ENCODE results near the gene ABR.
"Not testable (repeated sequence)": the region's sequence is repeated elsewhere in the genome, so short reads cannot be mapped to it uniquely, and the experiment has no call there.

The ABR gene

GRCh38 chr17:1199271-1199743, 19.5 kb upstream of the ABR start:
- DNase-seq: not testable (repeated sequence)

GRCh38 chr17:1197781-1198490, 18.2 kb upstream of the ABR start:
- peak; percentile 69 for DNase-seq

GRCh38 chr17:1197379-1197778, 17.6 kb upstream of the ABR start:
- DNase-seq: peak; percentile 24

- DNase-seq: no peak
These were observed 17.2 kb upstream of the ABR start for GRCh38 chr17:1196946-1197345.

GRCh38 chr17:1192911-1193699, 13.3 kb upstream of the ABR start:
- DNase-seq: no peak

- no peak for DNase-seq
These were observed 11.1 kb upstream of the ABR start for GRCh38 chr17:1190751-1191331.

- DNase-seq: no peak
These were observed 9.2 kb upstream of the ABR start for GRCh38 chr17:1188812-1189504.

GRCh38 chr17:1186923-1187771, 7.4 kb upstream of the ABR start:
- peak; percentile 68 for DNase-seq

DNA sequence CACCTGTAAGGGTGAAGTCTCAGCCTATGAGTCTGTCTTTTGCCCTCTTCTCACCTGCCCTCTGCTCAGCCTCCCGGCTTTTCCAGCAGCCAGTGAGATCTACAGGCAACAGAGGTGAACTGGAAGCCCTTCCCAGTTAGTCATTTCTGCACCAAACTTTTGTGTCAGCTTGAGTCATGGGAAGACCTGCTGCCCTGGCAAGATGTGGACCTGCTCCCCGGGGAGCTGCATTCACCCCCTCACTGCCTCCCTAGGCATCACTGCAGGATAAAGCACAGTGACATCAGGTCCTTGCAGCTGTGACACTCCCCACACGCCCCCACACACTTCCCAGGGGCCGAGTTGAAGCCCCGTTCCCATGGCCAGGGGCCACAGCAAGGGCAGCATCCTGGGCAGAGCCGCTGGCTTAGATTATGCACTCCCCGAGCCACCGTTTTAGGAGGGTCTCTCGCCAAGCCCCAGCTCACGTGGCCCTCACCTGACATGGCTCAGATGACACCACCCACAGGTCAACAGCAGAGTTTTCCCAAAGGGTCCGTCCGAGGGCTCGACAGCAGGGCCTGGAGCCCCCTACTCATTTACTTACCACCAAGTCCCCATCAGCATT, 6.5 kb upstream of the ABR start:
- no peak for DNase-seq

GRCh38 chr17:1183171-1183873, 3.5 kb upstream of the ABR start:
- DNase-seq: no peak

GRCh38 chr17:1182811-1183170, 3.0 kb upstream of the ABR start:
- DNase-seq: no peak

DNA sequence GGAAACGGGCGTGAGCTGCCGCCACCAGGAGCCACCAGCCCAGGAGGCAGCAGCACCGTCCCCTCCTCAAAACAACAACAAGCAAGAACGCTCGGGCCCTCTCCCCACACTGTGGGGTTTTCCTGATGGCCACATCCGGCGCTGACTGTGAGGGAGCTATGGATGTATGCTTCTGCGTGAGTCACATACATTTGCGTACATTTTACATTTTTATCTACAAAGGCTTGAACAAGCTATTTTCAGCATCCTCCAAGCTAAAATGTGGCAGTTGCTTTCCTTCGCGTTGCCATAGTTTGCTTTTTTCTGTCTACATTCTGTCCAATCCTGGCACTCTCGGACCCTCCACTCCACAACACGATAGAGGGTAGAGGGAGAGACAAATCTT, 2.0 kb upstream of the ABR start:
- no peak for DNase-seq

DNA sequence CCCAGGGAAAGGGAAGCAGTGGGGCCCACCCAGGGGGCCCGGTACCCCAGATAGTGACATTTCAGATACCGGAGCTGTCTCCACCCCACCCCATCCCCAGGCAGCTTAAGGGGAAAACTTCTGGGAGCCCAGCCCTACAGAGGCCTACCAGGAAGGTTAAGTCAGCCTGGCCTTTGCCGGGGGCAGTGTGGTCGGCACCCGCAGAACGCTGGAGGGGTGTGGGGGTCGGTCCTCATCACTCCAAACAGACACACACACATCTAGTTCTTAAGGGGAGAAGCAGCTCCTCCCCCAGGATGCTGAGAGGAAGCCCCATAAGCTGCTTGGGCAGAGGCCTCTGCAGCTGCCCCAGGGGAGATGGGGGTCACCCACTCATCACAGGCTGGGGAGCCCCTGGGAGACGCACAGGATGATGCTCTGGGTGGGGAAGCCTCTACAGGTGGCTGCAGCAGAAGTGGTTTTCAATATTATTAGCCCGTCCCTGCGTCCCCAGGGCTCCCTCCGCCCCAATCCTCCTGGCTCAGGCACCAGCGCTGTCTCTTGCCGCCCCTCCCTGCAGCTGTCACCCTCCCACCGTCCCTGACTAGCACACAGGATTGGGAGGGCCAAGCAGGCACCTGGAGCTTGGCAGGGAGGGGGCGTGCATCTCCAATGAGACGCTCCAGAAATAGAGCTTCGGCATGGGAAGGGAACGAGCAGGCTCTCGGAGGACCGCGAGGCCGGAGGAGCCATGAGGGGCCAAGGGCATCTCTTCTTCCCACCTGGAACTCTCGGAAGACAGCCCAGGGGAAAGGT, 1.4 kb upstream of the ABR start:
- no peak for DNase-seq

- no peak for DNase-seq
These were observed 516 bp downstream of the ABR start for GRCh38 chr17:1179112-1179817.

DNA sequence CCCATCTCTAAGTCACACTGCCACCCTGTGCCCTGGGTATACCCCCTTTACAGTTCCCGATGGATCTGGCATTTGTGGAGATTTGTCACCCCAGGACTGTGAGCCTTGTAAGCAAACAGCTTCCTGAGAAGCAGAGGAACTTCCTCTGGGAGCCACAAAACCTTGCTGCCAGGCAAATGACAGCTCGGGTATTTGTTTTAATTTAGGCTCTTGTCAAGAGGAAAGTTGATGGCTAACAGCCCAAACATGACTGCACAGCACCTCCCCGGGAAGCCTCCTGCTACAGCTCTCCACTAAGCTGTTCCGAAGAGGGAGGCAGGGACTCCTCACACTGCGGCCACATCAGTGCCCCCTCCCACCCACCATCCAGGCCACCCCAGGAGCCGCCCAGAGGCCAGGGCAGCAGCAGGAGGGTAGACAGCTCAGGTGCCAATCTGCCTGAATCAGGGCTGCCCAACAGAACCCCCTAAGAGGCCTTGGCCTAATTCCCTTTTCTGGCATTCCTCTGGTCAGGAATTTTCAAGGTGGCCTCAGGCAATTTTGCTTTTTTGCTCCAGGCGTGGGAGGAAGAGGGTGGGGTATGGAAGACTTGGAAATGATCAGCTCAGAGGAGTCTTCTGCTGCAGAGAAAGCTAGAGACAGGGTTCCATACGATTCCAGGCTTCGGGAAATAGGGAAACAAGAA, 2.6 kb downstream of the ABR start:
- no peak for DNase-seq

DNA sequence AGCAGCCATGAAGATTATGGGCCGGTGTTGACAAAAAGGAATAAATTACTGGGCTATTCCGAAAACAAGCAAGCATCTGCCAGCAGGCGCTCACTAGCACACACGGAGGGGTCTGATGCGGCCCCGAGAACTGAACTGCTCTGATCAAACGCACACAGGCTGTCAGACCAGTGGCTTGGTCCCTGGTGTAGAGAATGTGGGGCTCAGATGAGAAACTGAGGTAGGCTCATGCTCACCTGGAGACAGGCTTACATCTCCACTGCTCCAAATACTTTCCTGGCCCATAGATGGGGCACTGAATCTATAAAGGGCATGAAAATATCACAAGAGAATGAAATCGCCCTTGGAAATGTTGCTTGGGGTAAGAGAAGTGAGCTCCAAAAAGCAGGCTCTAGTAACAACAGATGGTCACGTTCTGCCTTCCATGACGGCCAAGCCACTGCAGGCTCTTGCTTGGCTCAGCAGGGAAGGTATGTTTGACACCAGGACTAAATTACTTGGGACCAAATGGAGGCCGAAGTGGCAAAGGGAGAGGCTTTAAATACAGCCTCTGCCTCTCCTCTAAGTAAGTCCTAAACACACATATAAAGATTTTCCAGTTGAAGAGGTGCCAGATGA, 5.4 kb downstream of the ABR start:
- DNase-seq: no peak

DNA sequence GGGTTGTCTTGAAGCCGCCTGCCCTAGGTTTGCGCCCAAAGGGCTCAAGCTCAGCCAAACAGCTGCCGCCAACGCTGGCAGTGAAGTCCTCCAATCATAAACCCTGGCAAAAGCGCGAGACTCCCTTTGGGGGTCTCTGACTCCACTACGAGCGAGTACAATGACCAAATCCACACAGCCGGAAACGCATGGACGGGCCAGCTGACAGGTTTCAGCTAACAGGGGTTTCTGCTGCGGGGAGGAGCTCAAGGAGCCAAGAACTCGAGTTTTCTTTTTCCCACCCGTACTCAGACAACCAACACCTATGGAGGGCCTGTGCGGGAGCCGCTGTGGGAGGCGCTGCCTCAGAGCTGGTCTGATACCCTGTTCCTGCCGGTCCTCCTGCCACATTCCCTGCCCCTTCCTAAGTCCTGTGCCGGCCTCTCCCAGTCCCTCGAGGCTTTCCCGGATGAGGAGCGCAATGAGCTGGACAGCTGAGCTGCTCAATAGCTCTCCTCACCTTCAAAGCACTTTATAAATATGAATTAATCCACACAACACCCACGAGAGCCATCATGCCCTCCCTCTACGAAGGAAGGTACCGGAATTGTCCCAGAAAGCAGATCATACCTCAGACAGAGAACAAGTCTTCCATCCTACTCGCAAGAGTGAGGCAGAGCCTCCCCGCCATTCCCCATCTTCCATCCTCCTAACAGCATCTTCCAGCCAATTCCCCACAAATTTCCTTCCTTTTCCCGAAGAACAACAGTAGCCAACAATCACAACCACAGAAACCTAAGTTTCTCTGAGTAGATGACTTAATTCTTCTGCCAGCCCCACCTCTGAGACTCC, 6.1 kb downstream of the ABR start:
- DNase-seq: no peak

GRCh38 chr17:1171953-1172352, 7.8 kb downstream of the ABR start:
- no peak for DNase-seq

Measured in hematopoietic multipotent progenitor cell treated with erythropoietin and hydrocortisone succinate and interleukin-3 and kit ligand, for 8 days (in vitro differentiated cells).